CD8-positive, alpha-beta memory T cell (primary cell): ENCODE measurements around the gene ADD1. TPM values are rescaled to one million over a fixed set of nuclear protein-coding genes. Genes with fewer than 3 reads are reported as not detected.

ENCODE experiments used
- CTCF ChIA-PET: fragments of 350-600 bp; sonication (Branson Sonifier 250); formaldehyde crosslinking; loops from one replicate; lab custom pipeline; 2021; ENCODE audit warnings: antibody characterized with exemption; lab: Charles Lee
- POLR2A ChIA-PET: fragments of 350-600 bp; sonication (Branson Sonifier 250); formaldehyde crosslinking; loops from one replicate; lab custom pipeline; 2021; ENCODE audit warnings: antibody characterized with exemption; lab: Charles Lee
- DNase-seq, 5 donors: peaks; one replicate each; pipeline versions ENCODE4 v3.0.0 to v3.0.0-alpha.2; 2020 to 2022; ENCODE audit warnings: mixed read lengths in 1 of 5
- H3K27ac ChIP-seq: one replicate; pipeline ENCODE4 v1.7.0; 2013; ENCODE audit warnings: low read depth, mild to moderate bottlenecking, low read length, moderate library complexity
- H3K27me3 ChIP-seq: 2 replicates; pipeline ENCODE4 v1.7.0; 2013; ENCODE audit warnings: low read length, mild to moderate bottlenecking; ENCODE audit not compliant: insufficient read depth, poor library complexity, severe bottlenecking
- H3K36me3 ChIP-seq: 2 replicates; pipeline ENCODE4 v1.7.0; 2013; ENCODE audit warnings: mild to moderate bottlenecking, low read length, moderate library complexity; ENCODE audit not compliant: insufficient read depth
- H3K4me1 ChIP-seq: 2 replicates; pipeline ENCODE4 v1.7.0; 2013; ENCODE audit warnings: mild to moderate bottlenecking, low read length, moderate library complexity; ENCODE audit not compliant: insufficient read depth
- H3K4me3 ChIP-seq: 2 replicates; pipeline ENCODE4 v1.7.0; 2013; ENCODE audit warnings: mild to moderate bottlenecking, low read length
- H3K9me3 ChIP-seq: 2 replicates; pipeline ENCODE4 v1.7.0; 2013; ENCODE audit warnings: mild to moderate bottlenecking, low read length
- H3K27ac Mint-ChIP-seq, 8 donors: one replicate each; pipeline ENCODE4 v1.8.0; 2020 to 2021; ENCODE audit warnings: mixed read lengths in 8 of 8, mild to moderate bottlenecking in 6 of 8, inconsistent platforms in 3 of 8, moderate library complexity in 3 of 8
- H3K27me3 Mint-ChIP-seq, 2 donors: one replicate each; pipeline ENCODE4 v1.8.0; 2020 to 2021; ENCODE audit warnings: mixed read lengths in 2 of 2, mild to moderate bottlenecking in 1 of 2, moderate library complexity in 1 of 2
- H3K36me3 Mint-ChIP-seq, 3 donors: one replicate each; pipeline ENCODE4 v1.8.0; 2020 to 2021; ENCODE audit warnings: mixed read lengths in 3 of 3, inconsistent platforms in 1 of 3, mild to moderate bottlenecking in 1 of 3
- H3K4me1 Mint-ChIP-seq, 3 donors: one replicate each; pipeline ENCODE4 v1.8.0; 2020 to 2021; ENCODE audit warnings: mixed read lengths in 3 of 3, inconsistent platforms in 1 of 3, mild to moderate bottlenecking in 1 of 3
- H3K4me3 Mint-ChIP-seq, 7 donors: one replicate each; pipeline ENCODE4 v1.8.0; 2020 to 2021; ENCODE audit warnings: mixed read lengths in 7 of 7, mild to moderate bottlenecking in 6 of 7, moderate library complexity in 4 of 7, inconsistent platforms in 2 of 7
- H3K9me3 Mint-ChIP-seq, 5 donors: one replicate each; pipeline ENCODE4 v1.8.0; 2020 to 2022; ENCODE audit warnings: mixed read lengths in 5 of 5, mild to moderate bottlenecking in 3 of 5, moderate library complexity in 2 of 5, inconsistent platforms in 1 of 5
- polyA plus RNA-seq: library from polyadenylated mRNA; unstranded; fragments of 300-500 nt; fragmentation: Illumina TruSeq; gene quantifications from one replicate; pipeline ENCODE4 v1.2.3, GENCODE V29; 2021
- total RNA-seq, 2 experiments: library from RNA; stranded (reverse); gene quantifications; one replicate each; pipeline ENCODE4 v1.2.3, GENCODE V29; 2021

ADD1 gene
- total and polyA plus RNA-seq, 3 experiments from 2014 or later = 185 to 217 (median 192) TPM

DNA sequence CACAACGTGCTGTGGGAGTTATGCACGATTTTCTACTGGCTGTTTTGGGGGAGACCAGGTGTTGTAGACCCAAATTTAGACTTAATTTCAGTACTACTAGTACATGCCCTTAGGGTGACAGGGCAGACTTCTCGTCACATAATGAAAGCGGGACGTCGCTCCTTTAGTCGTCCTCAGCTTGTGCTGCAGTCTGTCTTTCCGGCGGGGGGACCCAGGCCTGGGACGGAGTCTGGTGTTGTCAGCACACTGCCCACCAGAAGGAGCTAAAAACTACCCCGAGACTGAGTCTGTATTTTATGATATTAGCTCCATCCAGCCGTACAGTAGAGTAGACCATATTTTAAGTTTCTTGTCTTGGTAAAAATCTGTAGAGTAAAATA lies 84.0 kb downstream of the ADD1 start:
- Mint-ChIP-seq H3K4me3 (peak overlapping the region in 1 of 7 donors; percentile 40), H3K9me3 (no peaks in the 10 kb centered on the region), H3K4me1 (peaks cover 24 to 31% (median 28%) of the 10 kb centered on the region in 3 donors), H3K36me3 (peaks cover 0 to 89% (median 10%) of the 10 kb centered on the region in 3 donors), H3K27ac (peak overlapping the region in 2 of 8 donors; percentile 69 to 71), H3K27me3 (no peaks in the 10 kb centered on the region)
- no peak overlapping the region for H3K27ac ChIP-seq
- H3K9me3 ChIP-seq = no peaks in the 10 kb centered on the region
- CTCF ChIA-PET = no interaction called here
- POLR2A ChIA-PET = no interaction called here
- peaks cover 28% of the 10 kb centered on the region for H3K4me1 ChIP-seq
- peaks cover 36% of the 10 kb centered on the region for H3K36me3 ChIP-seq
- peak in 1 of 5 donors; percentile 26 for DNase-seq
- H3K4me3 ChIP-seq = no peak overlapping the region
- no peaks in the 10 kb centered on the region for H3K27me3 ChIP-seq

DNA sequence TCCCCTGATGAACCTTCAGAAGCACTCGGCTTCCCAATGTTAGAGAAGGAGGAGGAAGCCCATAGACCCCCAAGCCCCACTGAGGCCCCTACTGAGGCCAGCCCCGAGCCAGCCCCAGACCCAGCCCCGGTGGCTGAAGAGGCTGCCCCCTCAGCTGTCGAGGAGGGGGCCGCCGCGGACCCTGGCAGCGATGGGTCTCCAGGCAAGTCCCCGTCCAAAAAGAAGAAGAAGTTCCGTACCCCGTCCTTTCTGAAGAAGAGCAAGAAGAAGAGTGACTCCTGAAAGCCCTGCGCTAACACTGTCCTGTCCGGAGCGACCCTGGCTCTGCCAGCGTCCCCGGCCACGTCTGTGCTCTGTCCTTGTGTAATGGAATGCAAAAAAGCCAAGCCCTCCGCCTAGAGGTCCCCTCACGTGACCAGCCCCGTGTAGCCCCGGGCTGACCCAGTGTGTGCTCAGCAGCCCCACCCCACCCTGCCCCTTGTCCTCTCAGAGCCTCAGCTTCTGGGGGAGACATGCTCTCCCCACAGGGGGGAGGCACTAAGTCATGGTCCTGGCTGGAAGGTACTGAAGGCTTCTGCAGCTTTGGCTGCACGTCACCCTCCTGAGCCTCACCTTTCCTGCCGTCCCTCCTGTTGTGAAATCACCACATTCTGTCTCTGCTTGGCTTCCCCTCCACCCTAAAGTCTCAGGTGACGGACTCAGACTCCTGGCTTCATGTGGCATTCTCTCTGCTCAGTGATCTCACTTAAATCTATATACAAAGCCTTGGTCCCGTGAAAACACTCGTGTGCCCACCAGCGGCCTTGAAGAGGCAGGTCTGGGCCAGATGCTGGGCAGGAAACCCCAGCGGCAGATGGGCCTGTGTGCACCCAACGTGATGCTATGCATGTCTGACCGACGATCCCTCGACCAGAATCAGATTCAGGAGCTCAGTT lies 84.9 kb downstream of the ADD1 start:
- Mint-ChIP-seq H3K27me3 (no peaks in the 10 kb centered on the region), H3K4me1 (peaks cover 24 to 31% (median 27%) of the 10 kb centered on the region in 3 donors), H3K27ac (peak overlapping the region in 7 of 8 donors; percentile 47 to 83 (median 54)), H3K36me3 (peaks cover 0 to 88% (median 7%) of the 10 kb centered on the region in 3 donors), H3K9me3 (no peaks in the 10 kb centered on the region), H3K4me3 (peak overlapping the region in 2 of 7 donors; percentile 58 to 77)
- H3K4me1 ChIP-seq = peaks cover 28% of the 10 kb centered on the region
- peaks cover 36% of the 10 kb centered on the region for H3K36me3 ChIP-seq
- H3K27me3 ChIP-seq = no peaks in the 10 kb centered on the region
- no peaks in the 10 kb centered on the region for H3K9me3 ChIP-seq
- ChIA-PET CTCF (interaction anchor here (1.1 kb wide), 1 partner anchor 26 kb away, joined by 4 read pairs; no protein-coding TSS in a partner anchor), POLR2A (interaction anchor here (0.6 to 1.2 kb wide), 4 partner anchors 21 to 109 kb away, joined by 3 to 4 read pairs (median 4); no protein-coding TSS in a partner anchor)
- H3K27ac ChIP-seq = no peak overlapping the region
- peak in 1 of 5 donors; percentile 40 for DNase-seq
- no peak overlapping the region for H3K4me3 ChIP-seq

DNA sequence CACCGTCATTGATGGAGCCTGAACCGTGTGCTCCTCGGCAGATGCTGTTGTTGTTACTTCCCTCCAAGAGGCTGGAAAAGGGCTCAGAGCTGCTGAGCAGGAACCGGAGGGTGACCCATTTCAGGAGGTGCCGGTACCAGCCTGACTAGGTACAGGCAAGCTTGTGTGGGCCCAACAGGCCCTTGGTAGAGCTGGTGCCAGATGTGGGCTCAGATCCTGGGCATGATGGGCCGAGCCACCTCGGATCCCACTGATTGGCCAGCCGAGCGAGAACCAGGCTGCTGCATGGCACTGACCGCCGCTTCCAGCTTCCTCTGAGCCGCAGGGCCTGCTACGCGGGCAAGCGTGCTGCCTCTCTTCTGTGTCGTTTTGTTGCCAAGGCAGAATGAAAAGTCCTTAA lies 85.8 kb downstream of the ADD1 start:
- POLR2A ChIA-PET = interaction anchor here (1.0 to 1.5 kb wide), 3 partner anchors 33 to 110 kb away, joined by 3 to 4 read pairs (median 3); no protein-coding TSS in a partner anchor
- H3K27ac Mint-ChIP-seq = peak overlapping the region in 5 of 8 donors; percentile 42 to 83 (median 51)
- H3K27ac ChIP-seq = no peak overlapping the region

GRCh38 chr4:2930135-2930757 lies 86.6 kb downstream of the ADD1 start:
- DNase-seq = peak in 1 of 5 donors; percentile 46
- Histone ChIP-seq H3K9me3 (no peaks in the 10 kb centered on the region), H3K4me1 (peaks cover 29% of the 10 kb centered on the region), H3K36me3 (peaks cover 30% of the 10 kb centered on the region), H3K4me3 (no peak overlapping the region), H3K27me3 (no peaks in the 10 kb centered on the region), H3K27ac (no peak overlapping the region)
- no peaks in the 10 kb centered on the region for H3K27me3 Mint-ChIP-seq
- peak overlapping the region in 1 of 7 donors; percentile 16 for H3K4me3 Mint-ChIP-seq
- ChIA-PET POLR2A (interaction anchor here (0.6 to 1.5 kb wide), 2 partner anchors 70 to 79 kb away, joined by 3 read pairs; no protein-coding TSS in a partner anchor), CTCF (interaction anchor here (0.8 kb wide), 1 partner anchor 143 kb away, joined by 4 read pairs; no protein-coding TSS in a partner anchor)
- peaks cover 0 to 72% (median 6%) of the 10 kb centered on the region in 3 donors for H3K36me3 Mint-ChIP-seq
- peaks cover 19 to 28% (median 23%) of the 10 kb centered on the region in 3 donors for H3K4me1 Mint-ChIP-seq
- H3K27ac Mint-ChIP-seq = peak overlapping the region in 4 of 8 donors; percentile 3 to 83 (median 38)
- H3K9me3 Mint-ChIP-seq = no peaks in the 10 kb centered on the region

More for the DNA sequence above, 85.8 kb downstream of the ADD1 start:
- Histone ChIP-seq H3K27me3 (no peaks in the 10 kb centered on the region), H3K9me3 (no peaks in the 10 kb centered on the region), H3K36me3 (peaks cover 36% of the 10 kb centered on the region), H3K4me3 (no peak overlapping the region), H3K4me1 (peaks cover 29% of the 10 kb centered on the region)
- H3K4me1 Mint-ChIP-seq = peaks cover 21 to 28% (median 22%) of the 10 kb centered on the region in 3 donors
- peak in 1 of 5 donors; percentile 42 for DNase-seq
- peaks cover 0 to 79% (median 6%) of the 10 kb centered on the region in 3 donors for H3K36me3 Mint-ChIP-seq
- H3K4me3 Mint-ChIP-seq = no peak overlapping the region
- CTCF ChIA-PET = interaction anchor here (1.1 kb wide), 1 partner anchor 25 kb away, joined by 4 read pairs; no protein-coding TSS in a partner anchor
- H3K27me3 Mint-ChIP-seq = no peaks in the 10 kb centered on the region
- H3K9me3 Mint-ChIP-seq = no peaks in the 10 kb centered on the region

GRCh38 chr4:2930758-2931511 lies 87.3 kb downstream of the ADD1 start:
- no peaks in the 10 kb centered on the region for H3K9me3 Mint-ChIP-seq
- H3K27me3 Mint-ChIP-seq = no peaks in the 10 kb centered on the region
- Histone ChIP-seq H3K27me3 (no peaks in the 10 kb centered on the region), H3K36me3 (peaks cover 27% of the 10 kb centered on the region), H3K27ac (no peak overlapping the region), H3K9me3 (no peaks in the 10 kb centered on the region), H3K4me1 (peaks cover 35% of the 10 kb centered on the region), H3K4me3 (no peak overlapping the region)
- ChIA-PET POLR2A (interaction anchor here (0.6 to 1.5 kb wide), 2 partner anchors 71 to 80 kb away, joined by 3 read pairs; no protein-coding TSS in a partner anchor), CTCF (interaction anchor here (0.6 to 0.8 kb wide), 2 partner anchors 8 to 143 kb away, joined by 4 read pairs; no protein-coding TSS in a partner anchor)
- peak overlapping the region in 1 of 7 donors; percentile 16 for H3K4me3 Mint-ChIP-seq
- H3K27ac Mint-ChIP-seq = peak overlapping the region in 4 of 8 donors; percentile 95 to 98 (median 96)
- peak in 1 of 5 donors; percentile 49 for DNase-seq
- peaks cover 24 to 34% (median 29%) of the 10 kb centered on the region in 3 donors for H3K4me1 Mint-ChIP-seq
- H3K36me3 Mint-ChIP-seq = peaks cover 0 to 72% (median 6%) of the 10 kb centered on the region in 3 donors

- Mint-ChIP-seq H3K9me3 (no peaks in the 10 kb centered on the region), H3K4me1 (peaks cover 32 to 42% (median 37%) of the 10 kb centered on the region in 3 donors), H3K27ac (peak overlapping the region; percentile 88 to 98 (median 94)), H3K36me3 (peaks cover 0 to 69% (median 6%) of the 10 kb centered on the region in 3 donors), H3K27me3 (no peaks in the 10 kb centered on the region), H3K4me3 (peak overlapping the region; percentile 87 to 96 (median 91))
- no peaks in the 10 kb centered on the region for H3K9me3 ChIP-seq
- H3K27me3 ChIP-seq = no peaks in the 10 kb centered on the region
- POLR2A ChIA-PET = no interaction called here
- H3K4me3 ChIP-seq = peak overlapping the region; percentile 49
- H3K4me1 ChIP-seq = peaks cover 43% of the 10 kb centered on the region
- peak; percentile 52 to 69 (median 57) for DNase-seq
- H3K27ac ChIP-seq = peak overlapping the region; percentile 59
- peaks cover 23% of the 10 kb centered on the region for H3K36me3 ChIP-seq
- CTCF ChIA-PET = interaction anchor here (0.6 kb wide), 1 partner anchor 9 kb away, joined by 4 read pairs; no protein-coding TSS in a partner anchor
These were observed 88.1 kb downstream of the ADD1 start for GRCh38 chr4:2931512-2932301.
